WERI-Rb-1 (cell line): ENCODE measurements around the gene MTREX.

Experiments
- DNase-seq: peaks from one replicate; pipeline ENCODE4 v3.0.0-alpha.2; 2020
- H3K27ac ChIP-seq: fragments of 250-450 bp; sonication (Bioruptor Pico); 2 replicates; pipeline ENCODE4 v1.5.1; 2020; ENCODE audit warnings: mild to moderate bottlenecking, moderate library complexity
- H3K27me3 ChIP-seq: fragments of 250-450 bp; sonication (Bioruptor Pico); 2 replicates; pipeline ENCODE4 v1.5.1; 2021; ENCODE audit warnings: mild to moderate bottlenecking, low read depth, moderate library complexity; ENCODE audit not compliant: insufficient read depth, severe bottlenecking
- H3K36me3 ChIP-seq: fragments of 250-450 bp; sonication (Bioruptor Pico); 2 replicates; pipeline ENCODE4 v1.5.1; 2020; ENCODE audit warnings: mild to moderate bottlenecking, moderate library complexity
- H3K4me3 ChIP-seq: 2 replicates; pipeline ENCODE4 v1.5.1; 2011; ENCODE audit warnings: low read depth, mild to moderate bottlenecking, control low read depth, low read length
- H3K9me3 ChIP-seq: fragments of 250-450 bp; sonication (Bioruptor Pico); 2 replicates; pipeline ENCODE4 v1.5.1; 2021; ENCODE audit warnings: mild to moderate bottlenecking, moderate library complexity; ENCODE audit not compliant: severe bottlenecking
- CTCF ChIP-seq: IDR thresholded peaks from 2 replicates; pipeline ENCODE4 v1.5.1; 2011; ENCODE audit warnings: low read depth, mild to moderate bottlenecking, control low read depth, inconsistent platforms, low read length

The MTREX gene

GRCh38 chr5:55324815-55325418 is 17.1 kb downstream of the MTREX start:
- Histone ChIP-seq H3K9me3 (no peaks in the 10 kb centered on the region), H3K27me3 (no peaks in the 10 kb centered on the region), H3K4me3 (no peak overlapping the region), H3K27ac (no peak overlapping the region; the same call in 1 of the 2 replicates), H3K36me3 (peaks cover 44% of the 10 kb centered on the region)
- no peak for DNase-seq
- 0 out of 2 replicates have a peak, but pooled peaks have one; percentile 27 for TF ChIP-seq CTCF

GRCh38 chr5:55325621-55326020 is 17.8 kb downstream of the MTREX start:
- no peaks in the 10 kb centered on the region for H3K27me3 ChIP-seq
- no peak for DNase-seq
- no peak overlapping the region for H3K4me3 ChIP-seq
- H3K9me3 ChIP-seq, result no peaks in the 10 kb centered on the region
- TF ChIP-seq CTCF, result no peak
- no peak overlapping the region for H3K27ac ChIP-seq
- peaks cover 48% of the 10 kb centered on the region for H3K36me3 ChIP-seq

GRCh38 chr5:55327281-55327680 is 19.5 kb downstream of the MTREX start:
- TF ChIP-seq CTCF, result no peak
- no peak for DNase-seq
- Histone ChIP-seq H3K27ac (no peak overlapping the region), H3K36me3 (peaks cover 59% of the 10 kb centered on the region), H3K27me3 (no peaks in the 10 kb centered on the region), H3K4me3 (no peak overlapping the region), H3K9me3 (no peaks in the 10 kb centered on the region)

- no peak for DNase-seq
- Histone ChIP-seq H3K36me3 (peaks cover 60% of the 10 kb centered on the region), H3K4me3 (no peak overlapping the region), H3K27me3 (no peaks in the 10 kb centered on the region), H3K9me3 (no peaks in the 10 kb centered on the region), H3K27ac (no peak overlapping the region)
- no peak for TF ChIP-seq CTCF
Observed at GRCh38 chr5:55331321-55331720, 23.5 kb downstream of the MTREX start.

- no peak overlapping the region for H3K27ac ChIP-seq
- peaks cover 47% of the 10 kb centered on the region for H3K36me3 ChIP-seq
- no peak for TF ChIP-seq CTCF
Observed at GRCh38 chr5:55333017-55333416, 25.2 kb downstream of the MTREX start.

GRCh38 chr5:55333811-55334210 is 26.0 kb downstream of the MTREX start:
- Histone ChIP-seq H3K9me3 (no peaks in the 10 kb centered on the region), H3K27me3 (no peaks in the 10 kb centered on the region), H3K36me3 (peaks cover 42% of the 10 kb centered on the region), H3K4me3 (no peak overlapping the region), H3K27ac (no peak overlapping the region)
- no peak for TF ChIP-seq CTCF
- DNase-seq, result no peak

More at GRCh38 chr5:55333017-55333416, 25.2 kb downstream of the MTREX start:
- no peak for DNase-seq
- H3K27me3 ChIP-seq, result no peaks in the 10 kb centered on the region
- H3K9me3 ChIP-seq, result no peaks in the 10 kb centered on the region
- H3K4me3 ChIP-seq, result no peak overlapping the region
